DMS114 treated with DMSO at 0.1 percent for 48 hours (cell line): Measurements from ENCODE around the gene FAM3D.
"Not testable (repeated sequence)": the region's sequence is repeated elsewhere in the genome, so short reads cannot be mapped to it uniquely, and the experiment has no call there.

Source experiments
- DNase-seq: peaks from one replicate; lab custom pipeline; 2025; ENCODE audit not compliant: unreplicated experiment; lab: John Stamatoyannopoulos, UW

The FAM3D gene

GRCh38 chr3:58685641-58686040 is 19.1 kb upstream of the FAM3D start:
- DNase-seq: no peak

GRCh38 chr3:58683466-58683865 is 16.9 kb upstream of the FAM3D start:
- no peak for DNase-seq

- no peak for DNase-seq
Measured at GRCh38 chr3:58683001-58683458, 16.5 kb upstream of the FAM3D start.

- no peak for DNase-seq
Measured at GRCh38 chr3:58681863-58682262, 15.3 kb upstream of the FAM3D start.

GRCh38 chr3:58680879-58681525 is 14.4 kb upstream of the FAM3D start:
- no peak for DNase-seq

GRCh38 chr3:58679974-58680666 is 13.5 kb upstream of the FAM3D start:
- no peak for DNase-seq

- DNase-seq: no peak
Measured at GRCh38 chr3:58679446-58679845, 12.9 kb upstream of the FAM3D start.

- not testable (repeated sequence) for DNase-seq
Measured at GRCh38 chr3:58678177-58678970, 11.8 kb upstream of the FAM3D start.

GRCh38 chr3:58672880-58673279 is 6.3 kb upstream of the FAM3D start:
- DNase-seq: no peak

- no peak for DNase-seq
Measured at GRCh38 chr3:58672451-58672850, 5.9 kb upstream of the FAM3D start.

GRCh38 chr3:58670506-58671135 is 4.0 kb upstream of the FAM3D start:
- no peak for DNase-seq

GRCh38 chr3:58668247-58668646 is 1.7 kb upstream of the FAM3D start:
- DNase-seq: no peak

- no peak for DNase-seq
Measured at GRCh38 chr3:58667704-58668103, 1.1 kb upstream of the FAM3D start.

- DNase-seq: no peak
Measured at GRCh38 chr3:58667229-58667628, 655 bp upstream of the FAM3D start.

GRCh38 chr3:58665405-58665804 is 1.2 kb downstream of the FAM3D start:
- no peak for DNase-seq

GRCh38 chr3:58664611-58665010 is 2.0 kb downstream of the FAM3D start:
- no peak for DNase-seq

GRCh38 chr3:58661836-58662420 is 4.6 kb downstream of the FAM3D start:
- no peak for DNase-seq

GRCh38 chr3:58660998-58661397 is 5.6 kb downstream of the FAM3D start:
- DNase-seq: no peak

- DNase-seq: no peak
Measured at GRCh38 chr3:58659051-58659675, 7.4 kb downstream of the FAM3D start.

- DNase-seq: no peak
Measured at GRCh38 chr3:58658508-58658907, 8.1 kb downstream of the FAM3D start.
